ENCODE measurements around the gene ANKRD6. TPM values are rescaled to one million over a fixed set of nuclear protein-coding genes. Genes with fewer than 3 reads are reported as not detected.
"Not testable (repeated sequence)": the region's sequence is repeated elsewhere in the genome, so short reads cannot be mapped to it uniquely, and the experiment has no call there.

ANKRD6 gene
- total and polyA plus RNA-seq, 2 donors, result 10.6 to 12.3 TPM

GRCh38 chr6:89641581-89641980 is 208.6 kb downstream of the ANKRD6 start:
- peaks cover 0 to 13% of the 10 kb centered on the region in 2 donors for H3K4me1 ChIP-seq (ENCODE audit: control insufficient read depth in 2 of 2, insufficient read depth in 2 of 2, low read length in 2 of 2)
- not testable (repeated sequence) for H3K27ac ChIP-seq (ENCODE audit: low read depth in 1 of 2, low read length in 1 of 2); H3K27me3 ChIP-seq (ENCODE audit: control insufficient read depth in 2 of 2, insufficient read depth in 1 of 2, low read length in 1 of 2); H3K4me3 ChIP-seq (ENCODE audit: low read length in 2 of 2); DNase-seq (ENCODE audit: low read depth in 6 of 9, low spot score in 9 of 9); H3K9me3 ChIP-seq (ENCODE audit: control insufficient read depth in 2 of 2, insufficient read depth in 1 of 2, low read length in 1 of 2)
- WGBS, result 99% methylated on average over 3 of the region's 3 CpGs
- peaks cover 11 to 36% of the 10 kb centered on the region in 2 donors for H3K36me3 ChIP-seq (ENCODE audit: control insufficient read depth in 2 of 2, insufficient read depth in 2 of 2, low read length in 1 of 2)

- H3K27ac ChIP-seq (ENCODE audit: low read depth in 1 of 2, low read length in 1 of 2), result no peak overlapping the region
- peaks cover 0 to 8% of the 10 kb centered on the region in 2 donors for H3K4me1 ChIP-seq (ENCODE audit: control insufficient read depth in 2 of 2, insufficient read depth in 2 of 2, low read length in 2 of 2)
- H3K36me3 ChIP-seq (ENCODE audit: control insufficient read depth in 2 of 2, insufficient read depth in 2 of 2, low read length in 1 of 2), result peaks cover 10 to 47% of the 10 kb centered on the region in 2 donors
- no peaks in the 10 kb centered on the region for H3K27me3 ChIP-seq (ENCODE audit: control insufficient read depth in 2 of 2, insufficient read depth in 1 of 2, low read length in 1 of 2)
- H3K9me3 ChIP-seq (ENCODE audit: control insufficient read depth in 2 of 2, insufficient read depth in 1 of 2, low read length in 1 of 2), result no peaks in the 10 kb centered on the region
- no peak overlapping the region for H3K4me3 ChIP-seq (ENCODE audit: low read length in 2 of 2)
- 96% methylated on average over 3 of the region's 3 CpGs for WGBS
- no peak for DNase-seq (ENCODE audit: low read depth in 6 of 9, low spot score in 9 of 9)
Observed at GRCh38 chr6:89642956-89643355, 210.0 kb downstream of the ANKRD6 start.

- no peak overlapping the region for H3K27ac ChIP-seq (ENCODE audit: low read depth in 1 of 2, low read length in 1 of 2)
- no peak for DNase-seq (ENCODE audit: low read depth in 6 of 9, low spot score in 9 of 9)
- H3K4me3 ChIP-seq (ENCODE audit: low read length in 2 of 2), result no peak overlapping the region
- no peaks in the 10 kb centered on the region for H3K27me3 ChIP-seq (ENCODE audit: control insufficient read depth in 2 of 2, insufficient read depth in 1 of 2, low read length in 1 of 2)
- 93% methylated on average over 3 of the region's 3 CpGs for WGBS
- peaks cover 0 to 8% of the 10 kb centered on the region in 2 donors for H3K4me1 ChIP-seq (ENCODE audit: control insufficient read depth in 2 of 2, insufficient read depth in 2 of 2, low read length in 2 of 2)
- no peaks in the 10 kb centered on the region for H3K9me3 ChIP-seq (ENCODE audit: control insufficient read depth in 2 of 2, insufficient read depth in 1 of 2, low read length in 1 of 2)
- peaks cover 10 to 52% of the 10 kb centered on the region in 2 donors for H3K36me3 ChIP-seq (ENCODE audit: control insufficient read depth in 2 of 2, insufficient read depth in 2 of 2, low read length in 1 of 2)
Observed at GRCh38 chr6:89643406-89643805, 210.5 kb downstream of the ANKRD6 start.

- Histone ChIP-seq H3K36me3 (ENCODE audit: control insufficient read depth in 2 of 2, insufficient read depth in 2 of 2, low read length in 1 of 2) (peaks cover 10 to 60% of the 10 kb centered on the region in 2 donors), H3K4me1 (ENCODE audit: control insufficient read depth in 2 of 2, insufficient read depth in 2 of 2, low read length in 2 of 2) (no peaks in the 10 kb centered on the region), H3K9me3 (ENCODE audit: control insufficient read depth in 2 of 2, insufficient read depth in 1 of 2, low read length in 1 of 2) (no peaks in the 10 kb centered on the region), H3K4me3 (ENCODE audit: low read length in 2 of 2) (no peak overlapping the region), H3K27ac (ENCODE audit: low read depth in 1 of 2, low read length in 1 of 2) (no peak overlapping the region), H3K27me3 (ENCODE audit: control insufficient read depth in 2 of 2, insufficient read depth in 1 of 2, low read length in 1 of 2) (no peaks in the 10 kb centered on the region)
- WGBS, result 96% methylated on average over 4 of the region's 4 CpGs
- no peak for DNase-seq (ENCODE audit: low read depth in 6 of 9, low spot score in 9 of 9)
Observed at GRCh38 chr6:89644864-89645263, 211.9 kb downstream of the ANKRD6 start.

GRCh38 chr6:89649682-89650081 is 216.7 kb downstream of the ANKRD6 start:
- H3K4me3 ChIP-seq (ENCODE audit: low read length in 2 of 2), result no peak overlapping the region
- peaks cover 19 to 75% of the 10 kb centered on the region in 2 donors for H3K36me3 ChIP-seq (ENCODE audit: control insufficient read depth in 2 of 2, insufficient read depth in 2 of 2, low read length in 1 of 2)
- H3K9me3 ChIP-seq (ENCODE audit: control insufficient read depth in 2 of 2, insufficient read depth in 1 of 2, low read length in 1 of 2), result no peaks in the 10 kb centered on the region
- no peak for DNase-seq (ENCODE audit: low read depth in 6 of 9, low spot score in 9 of 9)
- no peak overlapping the region for H3K27ac ChIP-seq (ENCODE audit: low read depth in 1 of 2, low read length in 1 of 2)
- 100% methylated on average over 1 of the region's 1 CpG for WGBS
- no peaks in the 10 kb centered on the region for H3K4me1 ChIP-seq (ENCODE audit: control insufficient read depth in 2 of 2, insufficient read depth in 2 of 2, low read length in 2 of 2)
- H3K27me3 ChIP-seq (ENCODE audit: control insufficient read depth in 2 of 2, insufficient read depth in 1 of 2, low read length in 1 of 2), result no peaks in the 10 kb centered on the region

GRCh38 chr6:89650579-89650978 is 217.6 kb downstream of the ANKRD6 start:
- Histone ChIP-seq H3K36me3 (ENCODE audit: control insufficient read depth in 2 of 2, insufficient read depth in 2 of 2, low read length in 1 of 2) (peaks cover 21 to 79% of the 10 kb centered on the region in 2 donors), H3K4me1 (ENCODE audit: control insufficient read depth in 2 of 2, insufficient read depth in 2 of 2, low read length in 2 of 2) (no peaks in the 10 kb centered on the region), H3K4me3 (ENCODE audit: low read length in 2 of 2) (no peak overlapping the region), H3K27ac (ENCODE audit: low read depth in 1 of 2, low read length in 1 of 2) (no peak overlapping the region), H3K27me3 (ENCODE audit: control insufficient read depth in 2 of 2, insufficient read depth in 1 of 2, low read length in 1 of 2) (no peaks in the 10 kb centered on the region), H3K9me3 (ENCODE audit: control insufficient read depth in 2 of 2, insufficient read depth in 1 of 2, low read length in 1 of 2) (no peaks in the 10 kb centered on the region)
- DNase-seq (ENCODE audit: low read depth in 6 of 9, low spot score in 9 of 9), result no peak
- WGBS, result 98% methylated on average over 8 of the region's 8 CpGs

GRCh38 chr6:89655122-89655521 is 222.2 kb downstream of the ANKRD6 start:
- peaks cover 41 to 77% of the 10 kb centered on the region in 2 donors for H3K36me3 ChIP-seq (ENCODE audit: control insufficient read depth in 2 of 2, insufficient read depth in 2 of 2, low read length in 1 of 2)
- no peak for DNase-seq (ENCODE audit: low read depth in 6 of 9, low spot score in 9 of 9)
- no peak overlapping the region for H3K27ac ChIP-seq (ENCODE audit: low read depth in 1 of 2, low read length in 1 of 2)
- WGBS, result 98% methylated on average over 2 of the region's 2 CpGs
- H3K9me3 ChIP-seq (ENCODE audit: control insufficient read depth in 2 of 2, insufficient read depth in 1 of 2, low read length in 1 of 2), result no peaks in the 10 kb centered on the region
- no peaks in the 10 kb centered on the region for H3K27me3 ChIP-seq (ENCODE audit: control insufficient read depth in 2 of 2, insufficient read depth in 1 of 2, low read length in 1 of 2)
- H3K4me1 ChIP-seq (ENCODE audit: control insufficient read depth in 2 of 2, insufficient read depth in 2 of 2, low read length in 2 of 2), result no peaks in the 10 kb centered on the region
- H3K4me3 ChIP-seq (ENCODE audit: low read length in 2 of 2), result no peak overlapping the region

- Histone ChIP-seq H3K9me3 (ENCODE audit: control insufficient read depth in 2 of 2, insufficient read depth in 1 of 2, low read length in 1 of 2) (no peaks in the 10 kb centered on the region), H3K4me1 (ENCODE audit: control insufficient read depth in 2 of 2, insufficient read depth in 2 of 2, low read length in 2 of 2) (no peaks in the 10 kb centered on the region), H3K27me3 (ENCODE audit: control insufficient read depth in 2 of 2, insufficient read depth in 1 of 2, low read length in 1 of 2) (no peaks in the 10 kb centered on the region), H3K4me3 (ENCODE audit: low read length in 2 of 2) (no peak overlapping the region), H3K36me3 (ENCODE audit: control insufficient read depth in 2 of 2, insufficient read depth in 2 of 2, low read length in 1 of 2) (peaks cover 36 to 80% of the 10 kb centered on the region in 2 donors), H3K27ac (ENCODE audit: low read depth in 1 of 2, low read length in 1 of 2) (no peak overlapping the region)
- 97% methylated on average over 13 of the region's 13 CpGs for whole genome bisulfite sequencing
- DNase-seq (ENCODE audit: low read depth in 6 of 9, low spot score in 9 of 9), result no peak
Observed at GRCh38 chr6:89657445-89658158, 224.7 kb downstream of the ANKRD6 start.

- Histone ChIP-seq H3K36me3 (ENCODE audit: control insufficient read depth in 2 of 2, insufficient read depth in 2 of 2, low read length in 1 of 2) (peaks cover 25 to 67% of the 10 kb centered on the region in 2 donors), H3K9me3 (ENCODE audit: control insufficient read depth in 2 of 2, insufficient read depth in 1 of 2, low read length in 1 of 2) (no peaks in the 10 kb centered on the region), H3K4me3 (ENCODE audit: low read length in 2 of 2) (no peak overlapping the region), H3K4me1 (ENCODE audit: control insufficient read depth in 2 of 2, insufficient read depth in 2 of 2, low read length in 2 of 2) (no peaks in the 10 kb centered on the region), H3K27ac (ENCODE audit: low read depth in 1 of 2, low read length in 1 of 2) (no peak overlapping the region), H3K27me3 (ENCODE audit: control insufficient read depth in 2 of 2, insufficient read depth in 1 of 2, low read length in 1 of 2) (no peaks in the 10 kb centered on the region)
- WGBS, result 97% methylated on average over 4 of the region's 4 CpGs
- no peak for DNase-seq (ENCODE audit: low read depth in 6 of 9, low spot score in 9 of 9)
Observed at GRCh38 chr6:89660981-89661380, 228.0 kb downstream of the ANKRD6 start.

All from thymus (tissue), 11 donors.